ENCODE measurements around the gene LILRA1.
"Not testable (repeated sequence)": the region's sequence is repeated elsewhere in the genome, so short reads cannot be mapped to it uniquely, and the experiment has no call there.

- not testable (repeated sequence) for TF ChIP-seq POLR2A (IDR thresholded peaks at IDR 0.05; ENCODE audit: low read length); GATA1 (IDR thresholded peaks at IDR 0.05; ENCODE audit: low read depth, low read length)
Observed at GRCh38 chr19:54593445-54593844, at the start of gene LILRA1.

Measured in erythroblast (primary cell).